Measurements from ENCODE around the gene TLX2. TPM values are rescaled to one million over a fixed set of nuclear protein-coding genes. Genes with fewer than 3 reads are reported as not detected.

Gene TLX2
- total and polyA plus RNA-seq, 2 of the 13 experiments (the other 11 are each of a cell fraction or from before 2014, with no cell fraction given) = 0.05 to 0.20 TPM

DNA sequence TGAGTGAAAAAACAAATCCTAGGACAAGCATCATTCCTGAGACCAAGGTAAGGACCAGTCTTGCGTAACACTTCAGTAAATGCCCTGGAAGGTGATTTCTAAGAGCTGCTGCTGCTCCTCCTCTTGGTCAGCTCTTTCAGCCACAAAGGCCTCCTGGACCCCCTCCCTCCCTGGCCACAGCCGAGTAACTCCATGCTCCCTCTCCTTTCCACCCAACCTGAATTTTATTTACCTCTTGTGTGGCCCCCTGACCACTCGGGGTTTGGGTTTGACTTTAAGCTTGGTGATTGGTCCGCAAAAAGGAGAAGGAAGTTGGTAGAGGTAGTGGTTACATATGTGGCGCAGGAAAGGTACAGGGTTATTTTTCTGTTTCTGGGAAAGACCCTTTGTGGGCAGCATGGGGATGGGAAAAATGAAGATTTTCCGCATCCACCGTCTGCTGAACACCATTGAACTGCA lies 24.7 kb downstream of the TLX2 start:
- H3K27me3 ChIP-seq (ENCODE audit: control insufficient read depth in 1 of 2, insufficient read depth in 2 of 2, low read length in 2 of 2) = peaks cover 4 to 33% of the 10 kb centered on the region in 2 experiments; a peak in 3 of 5 replicates
- no peaks in the 10 kb centered on the region for H3K4me1 ChIP-seq (ENCODE audit: insufficient read depth, low read length)
- H3K27ac ChIP-seq (ENCODE audit: extremely low read length, insufficient read depth, low read length) = no peak overlapping the region
- POLR2A ChIA-PET = no interaction called here
- ATAC-seq (no peak), FAIRE-seq (no peak), DNase-seq (ENCODE audit: low spot score) (no peak)
- in situ Hi-C loops (cut with HindIII; ENCODE audit: extremely low pct_ligation_motif_present, low pct_unique_long_range_greater_than_20kb) (no loop called here), intact Hi-C loops (cut with micrococcal nuclease; ENCODE audit: unreplicated experiment) (no loop called here)
- no peak overlapping the region for H3K9ac ChIP-seq (ENCODE audit: insufficient read depth, low read depth, low read length)
- no peak overlapping the region for H3K4me2 ChIP-seq (ENCODE audit: low read depth, low read length)
- no peaks in the 10 kb centered on the region for H3K9me3 ChIP-seq (ENCODE audit: low read length)
- H3K4me3 ChIP-seq (replicated peaks in 1 of 3; ENCODE audit: insufficient read depth in 1 of 3, low read depth in 2 of 3, low read length in 3 of 3) = no peak overlapping the region
- H3K79me2 ChIP-seq (ENCODE audit: insufficient read depth, low read length) = no peaks in the 10 kb centered on the region
- peak; percentile 25; the same call in 1 of the 2 replicates for TF ChIP-seq CEBPG (CRISPR knock-in tag; IDR thresholded peaks at IDR 0.05)
- TF ChIP-seq, protein P1, sequence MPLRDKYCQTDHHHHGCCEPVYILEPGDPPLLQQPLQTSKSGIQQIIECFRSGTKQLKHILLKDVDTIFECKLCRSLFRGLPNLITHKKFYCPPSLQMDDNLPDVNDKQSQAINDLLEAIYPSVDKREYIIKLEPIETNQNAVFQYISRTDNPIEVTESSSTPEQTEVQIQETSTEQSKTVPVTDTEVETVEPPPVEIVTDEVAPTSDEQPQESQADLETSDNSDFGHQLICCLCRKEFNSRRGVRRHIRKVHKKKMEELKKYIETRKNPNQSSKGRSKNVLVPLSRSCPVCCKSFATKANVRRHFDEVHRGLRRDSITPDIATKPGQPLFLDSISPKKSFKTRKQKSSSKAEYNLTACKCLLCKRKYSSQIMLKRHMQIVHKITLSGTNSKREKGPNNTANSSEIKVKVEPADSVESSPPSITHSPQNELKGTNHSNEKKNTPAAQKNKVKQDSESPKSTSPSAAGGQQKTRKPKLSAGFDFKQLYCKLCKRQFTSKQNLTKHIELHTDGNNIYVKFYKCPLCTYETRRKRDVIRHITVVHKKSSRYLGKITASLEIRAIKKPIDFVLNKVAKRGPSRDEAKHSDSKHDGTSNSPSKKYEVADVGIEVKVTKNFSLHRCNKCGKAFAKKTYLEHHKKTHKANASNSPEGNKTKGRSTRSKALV (CRISPR knock-in tag; IDR thresholded peaks at IDR 0.05) = no peak
- TF ChIP-seq CEBPB (IDR thresholded peaks at IDR 0.05; ENCODE audit: borderline replicate concordance, low read depth, low read length) = peak; percentile 91
- 54% methylated on average over 7 of the region's 7 CpGs for WGBS (ENCODE audit: low lambda C conversion rate)
- H3K36me3 ChIP-seq (replicated peaks in 1 of 2; ENCODE audit: control insufficient read depth in 1 of 2, insufficient read depth in 2 of 2, low read length in 2 of 2) = no peaks in the 10 kb centered on the region
- CTCF ChIA-PET (ENCODE audit: low intra/inter-chr PET ratio, low total read pairs) = no interaction called here
- no peak overlapping the region for H2AFZ ChIP-seq (ENCODE audit: low read length)
- H4K20me1 ChIP-seq (ENCODE audit: insufficient read depth, low read length) = no peaks in the 10 kb centered on the region
- no TSS peak for BruUV-seq (replicated peaks)

DNA sequence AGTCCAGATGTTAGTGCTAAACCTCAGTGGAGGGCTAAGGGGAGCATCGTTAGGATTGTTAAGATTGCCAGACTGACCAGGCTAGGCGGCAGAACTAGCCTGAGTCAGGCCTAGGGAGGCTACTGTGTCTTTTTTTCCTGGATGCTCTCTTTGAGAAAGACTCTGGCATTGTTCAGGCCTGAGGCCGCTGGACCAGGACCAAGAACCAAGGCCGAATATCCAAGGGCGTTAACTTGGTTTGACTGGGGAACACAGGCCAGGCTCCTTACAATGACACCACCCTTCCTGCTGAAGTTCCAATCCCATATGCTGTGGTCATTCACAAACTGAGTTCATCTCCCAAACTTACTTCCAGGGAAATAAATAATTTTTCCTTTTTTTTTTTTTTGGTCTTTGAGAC lies 26.0 kb downstream of the TLX2 start:
- no peak for ATAC-seq
- Histone ChIP-seq H4K20me1 (ENCODE audit: insufficient read depth, low read length) (no peaks in the 10 kb centered on the region), H3K9me3 (ENCODE audit: low read length) (no peaks in the 10 kb centered on the region), H3K36me3 (replicated peaks in 1 of 2; ENCODE audit: control insufficient read depth in 1 of 2, insufficient read depth in 2 of 2, low read length in 2 of 2) (no peaks in the 10 kb centered on the region), H3K9ac (ENCODE audit: insufficient read depth, low read depth, low read length) (no peak overlapping the region), H3K27me3 (ENCODE audit: control insufficient read depth in 1 of 2, insufficient read depth in 2 of 2, low read length in 2 of 2) (peaks cover 4 to 34% of the 10 kb centered on the region in 2 experiments; a peak in 3 of 5 replicates), H3K4me2 (ENCODE audit: low read depth, low read length) (no peak overlapping the region), H3K4me3 (replicated peaks in 1 of 3; ENCODE audit: insufficient read depth in 1 of 3, low read depth in 2 of 3, low read length in 3 of 3) (no peak overlapping the region), H3K27ac (ENCODE audit: extremely low read length, insufficient read depth, low read length) (no peak overlapping the region), H3K79me2 (ENCODE audit: insufficient read depth, low read length) (no peaks in the 10 kb centered on the region), H3K4me1 (ENCODE audit: insufficient read depth, low read length) (no peaks in the 10 kb centered on the region; the same call in 1 of the 2 replicates), H2AFZ (ENCODE audit: low read length) (no peak overlapping the region)
- no peak for DNase-seq (ENCODE audit: low spot score)
- 45% methylated on average over 2 of the region's 5 CpGs for WGBS (ENCODE audit: low lambda C conversion rate)
- in situ Hi-C loops (cut with HindIII; ENCODE audit: extremely low pct_ligation_motif_present, low pct_unique_long_range_greater_than_20kb) (no loop called here), intact Hi-C loops (cut with micrococcal nuclease; ENCODE audit: unreplicated experiment) (no loop called here)
- no peak for FAIRE-seq
- POLR2A ChIA-PET = no interaction called here
- CTCF ChIA-PET (ENCODE audit: low intra/inter-chr PET ratio, low total read pairs) = no interaction called here
- BruUV-seq (replicated peaks) = no TSS peak
- TF ChIP-seq RFXAP (CRISPR knock-in tag; IDR thresholded peaks at IDR 0.05; ENCODE audit: borderline replicate concordance) (no peak), ATM (IDR thresholded peaks at IDR 0.05; ENCODE audit: borderline replicate concordance) (no peak)
- TF ChIP-seq, protein P2, sequence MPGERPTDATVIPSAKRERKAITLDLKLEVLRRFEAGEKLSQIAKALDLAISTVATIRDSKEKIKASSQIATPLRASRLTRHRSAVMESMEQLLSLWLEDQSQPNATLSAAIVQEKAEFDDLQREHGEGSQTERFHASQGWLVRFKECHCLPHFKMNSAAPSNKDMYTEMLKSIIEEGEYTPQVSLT (CRISPR knock-in tag; IDR thresholded peaks at IDR 0.05; ENCODE audit: borderline replicate concordance, low read depth) = no peak
- TF ChIP-seq, protein P3, sequence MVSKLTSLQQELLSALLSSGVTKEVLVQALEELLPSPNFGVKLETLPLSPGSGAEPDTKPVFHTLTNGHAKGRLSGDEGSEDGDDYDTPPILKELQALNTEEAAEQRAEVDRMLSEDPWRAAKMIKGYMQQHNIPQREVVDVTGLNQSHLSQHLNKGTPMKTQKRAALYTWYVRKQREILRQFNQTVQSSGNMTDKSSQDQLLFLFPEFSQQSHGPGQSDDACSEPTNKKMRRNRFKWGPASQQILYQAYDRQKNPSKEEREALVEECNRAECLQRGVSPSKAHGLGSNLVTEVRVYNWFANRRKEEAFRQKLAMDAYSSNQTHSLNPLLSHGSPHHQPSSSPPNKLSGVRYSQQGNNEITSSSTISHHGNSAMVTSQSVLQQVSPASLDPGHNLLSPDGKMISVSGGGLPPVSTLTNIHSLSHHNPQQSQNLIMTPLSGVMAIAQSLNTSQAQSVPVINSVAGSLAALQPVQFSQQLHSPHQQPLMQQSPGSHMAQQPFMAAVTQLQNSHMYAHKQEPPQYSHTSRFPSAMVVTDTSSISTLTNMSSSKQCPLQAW (CRISPR knock-in tag; IDR thresholded peaks at IDR 0.05) = no peak
- TF ChIP-seq, protein P4, sequence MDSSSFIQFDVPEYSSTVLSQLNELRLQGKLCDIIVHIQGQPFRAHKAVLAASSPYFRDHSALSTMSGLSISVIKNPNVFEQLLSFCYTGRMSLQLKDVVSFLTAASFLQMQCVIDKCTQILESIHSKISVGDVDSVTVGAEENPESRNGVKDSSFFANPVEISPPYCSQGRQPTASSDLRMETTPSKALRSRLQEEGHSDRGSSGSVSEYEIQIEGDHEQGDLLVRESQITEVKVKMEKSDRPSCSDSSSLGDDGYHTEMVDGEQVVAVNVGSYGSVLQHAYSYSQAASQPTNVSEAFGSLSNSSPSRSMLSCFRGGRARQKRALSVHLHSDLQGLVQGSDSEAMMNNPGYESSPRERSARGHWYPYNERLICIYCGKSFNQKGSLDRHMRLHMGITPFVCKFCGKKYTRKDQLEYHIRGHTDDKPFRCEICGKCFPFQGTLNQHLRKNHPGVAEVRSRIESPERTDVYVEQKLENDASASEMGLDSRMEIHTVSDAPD (CRISPR knock-in tag; IDR thresholded peaks at IDR 0.05) = no peak
- TF ChIP-seq, protein P5, sequence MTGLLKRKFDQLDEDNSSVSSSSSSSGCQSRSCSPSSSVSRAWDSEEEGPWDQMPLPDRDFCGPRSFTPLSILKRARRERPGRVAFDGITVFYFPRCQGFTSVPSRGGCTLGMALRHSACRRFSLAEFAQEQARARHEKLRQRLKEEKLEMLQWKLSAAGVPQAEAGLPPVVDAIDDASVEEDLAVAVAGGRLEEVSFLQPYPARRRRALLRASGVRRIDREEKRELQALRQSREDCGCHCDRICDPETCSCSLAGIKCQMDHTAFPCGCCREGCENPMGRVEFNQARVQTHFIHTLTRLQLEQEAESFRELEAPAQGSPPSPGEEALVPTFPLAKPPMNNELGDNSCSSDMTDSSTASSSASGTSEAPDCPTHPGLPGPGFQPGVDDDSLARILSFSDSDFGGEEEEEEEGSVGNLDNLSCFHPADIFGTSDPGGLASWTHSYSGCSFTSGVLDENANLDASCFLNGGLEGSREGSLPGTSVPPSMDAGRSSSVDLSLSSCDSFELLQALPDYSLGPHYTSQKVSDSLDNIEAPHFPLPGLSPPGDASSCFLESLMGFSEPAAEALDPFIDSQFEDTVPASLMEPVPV (CRISPR knock-in tag; IDR thresholded peaks at IDR 0.05) = no peak

Data from HepG2 (cell line).